ENCODE results near the gene SAMD1.

The SAMD1 gene

DNA sequence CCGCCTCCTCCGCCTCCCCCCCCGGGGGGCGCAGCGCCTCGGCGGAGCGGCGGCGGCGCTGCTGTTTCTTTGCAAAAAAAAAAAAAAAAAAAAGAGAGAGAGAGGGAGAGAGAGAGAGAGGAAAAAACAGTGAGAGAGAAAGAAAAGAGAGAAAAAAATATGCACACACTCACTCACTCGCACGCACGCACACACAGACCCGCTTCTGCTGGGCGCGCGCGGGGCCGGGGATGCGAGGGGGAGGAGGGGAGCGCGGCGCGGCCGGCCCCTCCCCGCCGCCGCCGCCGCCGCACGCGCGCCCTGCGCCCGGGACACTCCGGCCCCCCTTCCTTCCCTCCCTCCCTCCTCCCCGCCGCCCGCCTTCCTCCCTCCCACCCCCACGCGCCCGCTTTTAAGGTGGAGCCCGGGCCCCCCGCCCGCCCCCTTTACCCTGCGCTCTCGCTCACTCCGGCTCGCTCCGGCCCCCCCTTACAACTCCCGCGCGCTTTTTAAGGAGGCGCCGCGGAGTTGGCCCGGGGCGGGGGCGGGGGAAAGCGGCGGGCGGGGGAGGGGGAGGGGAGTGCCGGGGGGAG, at the start of gene SAMD1:
Gene SAMD1, minus strand, starts transcription at position 243 of the 572 bp plus-strand sequence.
- peak; percentile 88 for DNase-seq (ENCODE audit: low spot score)

GRCh38 chr19:14139944-14140343, 49.4 kb upstream of the SAMD1 start:
- no peak for DNase-seq (ENCODE audit: low spot score)

- DNase-seq (ENCODE audit: low spot score): no peak
These were observed 48.2 kb upstream of the SAMD1 start for GRCh38 chr19:14138576-14139265.

DNA sequence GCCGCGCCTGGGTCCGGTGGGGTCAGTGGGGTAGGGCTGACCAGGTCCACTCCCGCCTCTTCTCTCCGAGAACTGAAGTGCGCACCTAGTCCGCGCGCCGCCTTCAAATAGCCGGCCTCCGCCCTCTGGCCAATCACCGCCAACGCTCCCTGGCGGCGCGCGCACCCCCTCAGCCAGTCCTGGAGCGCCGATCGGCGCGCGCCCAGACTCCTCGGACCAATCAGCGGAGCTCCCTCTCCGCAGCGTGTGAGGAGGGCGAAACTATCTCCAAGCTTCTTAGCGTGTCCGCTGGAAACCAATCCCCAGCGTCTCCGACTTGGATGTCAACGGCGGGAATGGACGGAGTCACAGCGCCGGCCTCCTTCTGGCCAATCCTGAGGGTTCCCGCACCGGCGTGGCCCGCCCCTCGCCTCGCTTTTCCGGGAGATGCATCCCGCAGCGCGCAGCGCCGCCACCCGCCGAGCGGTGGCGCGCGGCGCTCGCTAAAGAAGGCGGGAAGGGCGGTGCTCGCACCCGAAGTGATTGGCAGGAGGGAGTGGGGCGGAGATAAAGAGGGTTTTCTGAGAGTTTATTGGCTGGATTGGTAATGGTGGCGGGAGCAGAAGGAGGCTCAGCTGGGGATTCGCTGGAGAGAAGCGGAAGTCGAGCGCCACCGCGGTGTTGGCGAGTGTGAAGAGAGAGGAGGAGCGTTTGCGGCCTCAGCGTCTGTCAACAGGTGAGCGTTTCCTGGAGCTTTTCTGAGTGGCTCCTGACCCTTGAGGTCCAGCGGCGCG, 46.1 kb upstream of the SAMD1 start, which contains the start of gene ASF1B:
Gene ASF1B, minus strand, starts transcription at position 81 of the 773 bp plus-strand sequence. CDS start 133 bp downstream, outside the sequence.
- DNase-seq (ENCODE audit: low spot score): peak; percentile 99

DNA sequence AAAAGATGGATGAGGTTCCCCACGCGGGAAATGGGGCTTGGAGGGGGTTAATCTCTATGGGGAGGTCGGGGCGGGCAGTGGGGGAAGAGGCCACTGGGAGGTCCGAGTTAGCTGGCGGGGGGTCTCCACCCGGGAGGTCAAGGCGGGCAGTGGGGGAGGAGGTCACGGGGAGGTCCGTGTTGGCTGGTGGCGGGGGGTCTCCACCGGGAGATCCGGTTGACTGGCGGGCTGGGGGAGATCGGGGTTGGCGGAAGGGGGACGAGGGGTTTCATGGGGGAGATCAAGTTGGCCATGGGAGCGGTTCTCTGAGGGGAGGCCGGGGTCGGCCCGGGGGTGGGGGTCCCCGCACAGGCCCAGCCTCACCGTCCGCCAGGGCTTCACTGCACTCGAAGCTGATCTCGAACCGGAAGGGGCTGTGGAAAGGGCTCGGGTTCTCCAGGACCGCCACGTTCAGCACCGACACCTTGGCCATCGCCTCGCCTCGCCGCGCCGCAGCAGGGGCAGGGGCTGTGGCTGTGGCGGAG, 45.5 kb upstream of the SAMD1 start:
- no peak for DNase-seq (ENCODE audit: low spot score)

- no peak for DNase-seq (ENCODE audit: low spot score)
These were observed 44.8 kb upstream of the SAMD1 start for GRCh38 chr19:14135355-14135754.

DNA sequence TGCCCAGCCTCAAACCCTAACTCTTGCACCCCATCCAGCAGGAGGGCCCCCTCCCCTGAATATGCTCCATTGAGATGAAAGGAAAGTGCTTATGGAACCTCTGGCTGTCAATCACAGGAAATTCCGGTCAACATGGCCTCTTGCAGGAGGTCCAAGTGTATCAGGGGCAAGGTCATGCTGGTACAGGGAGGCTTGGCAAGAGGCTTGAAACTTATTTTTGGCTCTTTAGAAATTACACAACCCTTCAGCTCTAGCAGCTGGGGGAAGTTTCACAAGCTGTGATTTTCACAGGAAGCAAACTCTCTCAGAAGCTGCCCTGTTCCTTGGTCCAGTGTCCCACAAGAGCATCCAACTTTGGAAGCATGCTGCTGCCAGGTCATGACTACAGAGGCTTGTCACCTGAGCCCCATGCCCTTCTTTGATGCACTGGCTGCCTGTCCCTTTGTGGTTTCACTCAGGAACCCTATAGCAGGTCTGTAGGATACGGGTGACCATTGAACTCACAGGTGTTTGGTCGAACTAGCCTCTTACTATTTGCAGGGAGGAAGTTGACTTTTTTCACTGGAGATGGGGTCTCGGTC, 37.5 kb upstream of the SAMD1 start:
- DNase-seq (ENCODE audit: low spot score): no peak

- no peak for DNase-seq (ENCODE audit: low spot score)
These were observed 36.6 kb upstream of the SAMD1 start for GRCh38 chr19:14127176-14127575.

DNA sequence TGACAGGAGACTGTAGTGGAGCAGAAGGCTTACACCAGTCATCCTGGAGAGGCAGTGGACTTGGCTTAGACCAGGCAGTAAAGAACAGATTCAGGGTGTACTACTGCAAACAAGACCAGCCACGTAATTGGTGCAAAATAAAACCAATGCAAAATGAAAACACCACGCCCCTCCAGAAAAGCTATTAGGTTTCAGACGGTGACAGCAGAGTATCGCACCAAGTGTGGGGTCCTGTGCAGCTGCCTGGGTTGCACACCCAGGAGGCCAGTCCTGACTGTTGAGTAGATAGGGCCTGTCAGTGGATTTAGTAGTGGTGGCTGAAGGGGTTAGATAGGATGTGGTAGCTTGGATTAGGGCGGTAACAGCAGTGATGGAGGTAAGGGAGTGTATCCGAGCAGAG, 32.4 kb upstream of the SAMD1 start:
- no peak for DNase-seq (ENCODE audit: low spot score)

- DNase-seq (ENCODE audit: low spot score): no peak
These were observed 29.9 kb upstream of the SAMD1 start for GRCh38 chr19:14120497-14120780.

GRCh38 chr19:14119644-14120496, 29.3 kb upstream of the SAMD1 start:
- no peak for DNase-seq (ENCODE audit: low spot score)

GRCh38 chr19:14119146-14119545, 28.6 kb upstream of the SAMD1 start:
- DNase-seq (ENCODE audit: low spot score): no peak

DNA sequence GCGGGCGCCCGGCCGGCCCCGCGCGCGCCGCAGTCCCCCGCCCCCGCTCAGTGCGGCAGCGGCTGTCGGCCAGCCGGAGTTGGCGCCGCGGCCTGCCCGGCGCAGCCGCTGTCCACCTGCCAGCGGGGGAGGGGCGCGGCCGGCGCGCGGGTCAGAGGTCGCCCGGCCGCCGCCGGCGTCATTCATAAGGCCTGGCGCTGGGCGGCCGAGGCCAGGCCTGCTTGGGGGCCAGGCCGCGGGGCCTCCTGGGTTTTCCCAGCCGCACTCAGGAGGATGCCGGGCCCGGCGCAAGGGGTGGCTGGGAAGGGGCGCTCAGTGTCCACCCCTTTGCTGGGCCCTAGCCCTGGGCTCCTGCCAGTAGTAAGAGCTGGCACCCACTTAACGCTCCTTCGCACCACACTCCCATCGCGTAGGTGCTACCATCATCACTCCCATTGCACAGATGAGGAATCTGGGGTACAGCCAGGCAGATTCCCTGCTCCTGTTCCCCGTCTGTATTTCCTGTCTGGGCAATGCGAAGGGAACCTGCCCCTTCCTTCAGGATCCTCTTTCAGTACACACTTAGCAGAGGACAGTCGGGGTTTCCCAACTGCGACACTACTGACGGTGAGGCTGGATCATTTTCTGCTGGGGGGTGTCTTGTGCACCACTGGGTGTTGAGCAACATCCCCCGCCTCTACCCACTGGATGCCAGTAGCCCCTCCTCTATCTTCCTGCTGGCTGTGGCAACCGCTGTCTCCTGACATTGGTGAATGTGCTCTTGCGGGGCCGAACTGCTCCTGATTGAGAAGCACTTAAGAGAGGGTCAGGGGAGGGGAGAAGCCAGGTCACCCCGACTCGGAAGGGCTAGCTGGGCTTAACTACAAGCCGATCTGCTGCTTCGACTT, 27.9 kb upstream of the SAMD1 start:
- peak; percentile 31 for DNase-seq (ENCODE audit: low spot score)

DNA sequence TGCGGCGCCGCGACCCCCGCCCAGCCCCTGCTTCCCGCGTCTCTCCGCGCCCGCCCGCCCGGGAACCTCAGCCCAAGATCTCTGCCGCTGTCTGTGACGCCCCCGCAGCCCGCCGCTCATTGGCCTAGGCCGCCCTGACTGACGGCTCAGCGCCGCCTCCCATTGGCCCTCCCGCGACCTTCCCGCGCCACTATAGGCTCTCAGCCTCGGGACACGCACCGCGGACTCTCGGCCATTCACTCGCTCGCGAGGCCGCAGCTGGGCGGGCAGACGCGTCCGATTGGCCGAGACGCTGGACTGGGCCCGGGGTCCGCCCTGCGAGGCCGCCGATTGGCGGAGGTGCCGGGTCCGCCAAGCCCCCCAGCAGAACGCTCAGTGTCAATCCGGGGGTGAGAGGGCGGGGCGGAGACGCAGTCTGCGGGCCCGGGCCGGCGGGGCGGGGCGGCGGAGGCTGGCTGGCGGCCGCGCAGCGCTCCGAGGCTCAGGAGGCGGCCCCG, 27.2 kb upstream of the SAMD1 start, which contains the start of gene PRKACA:
Gene PRKACA, minus strand, starts transcription at position 95 of the 497 bp plus-strand sequence. CDS start 215 bp downstream, outside the sequence.
- peak; percentile 99 for DNase-seq (ENCODE audit: low spot score)

GRCh38 chr19:14116918-14117578, 26.5 kb upstream of the SAMD1 start:
- peak; percentile 24 for DNase-seq (ENCODE audit: low spot score)

DNA sequence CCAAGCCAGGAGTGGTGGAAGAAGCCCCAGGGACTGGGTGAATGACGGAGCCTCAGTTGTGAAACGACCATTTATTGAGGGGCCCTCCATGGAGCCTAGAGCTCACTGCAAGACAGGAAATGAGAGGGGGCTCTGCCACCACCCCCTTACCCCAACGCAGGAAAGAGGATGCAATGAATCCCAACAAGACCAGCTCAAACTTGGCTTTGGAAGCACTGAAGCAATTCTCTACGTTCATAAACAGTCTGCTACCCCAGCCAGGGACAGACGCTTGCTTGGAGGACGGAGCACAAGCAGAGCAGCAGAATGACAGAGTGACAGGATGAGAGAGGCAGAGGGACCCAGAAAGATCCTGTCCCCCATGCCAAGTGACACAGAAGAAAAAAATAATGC, 26.0 kb upstream of the SAMD1 start:
- DNase-seq (ENCODE audit: low spot score): no peak

- DNase-seq (ENCODE audit: low spot score): no peak
These were observed 25.2 kb upstream of the SAMD1 start for GRCh38 chr19:14115756-14116155.

DNA sequence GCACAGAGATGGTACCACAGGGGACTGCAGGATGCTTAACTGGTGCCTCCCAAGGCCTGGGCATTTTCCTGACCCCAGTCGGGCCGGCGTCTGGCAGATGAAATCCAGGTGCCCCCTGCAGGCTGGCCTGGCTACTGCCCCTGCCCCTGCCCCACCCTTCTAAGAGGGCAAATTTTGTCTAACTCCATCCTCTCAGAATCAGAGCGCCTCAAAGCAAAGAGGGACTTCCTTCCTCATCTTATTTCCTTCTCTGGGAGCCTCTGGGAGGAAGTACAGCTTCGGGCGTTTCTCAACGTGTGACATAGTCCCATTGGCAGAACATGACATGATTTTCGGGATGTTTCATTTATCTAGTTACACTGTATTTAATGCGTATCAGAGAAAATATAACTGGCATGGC, 24.3 kb upstream of the SAMD1 start:
- DNase-seq (ENCODE audit: low spot score): peak; percentile 54

DNA sequence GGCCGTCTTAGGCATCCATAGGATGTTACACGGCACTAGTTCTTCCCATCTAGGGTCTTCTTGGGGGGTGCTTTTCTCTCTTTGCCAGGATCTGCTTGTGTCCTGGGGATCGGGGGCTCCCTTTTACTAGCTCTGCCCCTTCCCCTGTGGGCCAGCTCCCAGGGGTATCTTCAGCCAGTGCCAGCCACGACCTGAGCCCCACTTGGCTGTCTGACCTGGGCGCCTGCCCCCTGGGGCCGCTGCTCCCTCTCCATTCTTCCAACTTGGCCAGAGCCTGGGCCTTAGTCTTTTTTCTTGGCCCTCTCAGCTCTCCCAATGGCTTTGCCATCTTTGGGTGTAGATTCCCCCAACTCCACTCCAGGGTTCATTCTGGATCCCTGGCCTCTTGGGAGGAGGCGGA, 23.9 kb upstream of the SAMD1 start:
- no peak for DNase-seq (ENCODE audit: low spot score)
